GM19043 (cell line): Measurements from ENCODE around the gene ECT2.
"Not testable (repeated sequence)": the region's sequence is repeated elsewhere in the genome, so short reads cannot be mapped to it uniquely, and the experiment has no call there.

ENCODE experiments used
- ATAC-seq: cut with Tn5 transposase; IDR thresholded peaks from one replicate; pipeline ENCODE4 v1.9.1; 2021; ENCODE audit warnings: low read depth; ENCODE audit not compliant: unreplicated experiment

ECT2 gene

GRCh38 chr3:172750368-172751174 is at the start of gene ECT2:
ECT2 (plus strand) TSS chr3:172750726; CDS start chr3:172754531, 3,805 bp downstream.
- peak; percentile 94 for ATAC-seq

DNA sequence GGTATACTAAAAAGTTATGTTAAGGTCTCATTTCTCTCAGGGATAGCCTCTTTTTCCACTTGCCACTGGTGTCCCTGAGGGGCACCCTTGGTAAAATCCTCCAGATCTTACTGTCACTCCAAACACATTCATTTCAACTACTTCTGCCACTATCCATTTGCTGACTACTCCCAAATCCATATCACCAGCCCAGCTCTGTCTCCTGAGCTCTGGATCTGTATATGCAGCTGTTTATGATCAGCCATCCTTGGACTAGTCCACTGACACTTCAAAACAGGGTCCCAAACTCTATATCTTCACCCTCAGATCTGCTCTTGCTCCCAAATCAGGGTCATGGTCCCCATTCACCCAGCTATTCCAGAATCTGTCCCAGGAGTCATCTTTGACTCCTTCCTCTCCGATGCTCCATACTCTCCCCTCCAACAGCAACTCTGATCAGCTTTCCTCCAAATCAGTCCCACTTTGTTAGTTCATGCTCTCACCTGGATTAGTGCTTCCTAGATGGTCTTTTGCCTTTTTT is 49.5 kb upstream of the ECT2 start:
- ATAC-seq, result no peak

- ATAC-seq, result no peak
These were observed 48.8 kb upstream of the ECT2 start for GRCh38 chr3:172701751-172702150.

DNA sequence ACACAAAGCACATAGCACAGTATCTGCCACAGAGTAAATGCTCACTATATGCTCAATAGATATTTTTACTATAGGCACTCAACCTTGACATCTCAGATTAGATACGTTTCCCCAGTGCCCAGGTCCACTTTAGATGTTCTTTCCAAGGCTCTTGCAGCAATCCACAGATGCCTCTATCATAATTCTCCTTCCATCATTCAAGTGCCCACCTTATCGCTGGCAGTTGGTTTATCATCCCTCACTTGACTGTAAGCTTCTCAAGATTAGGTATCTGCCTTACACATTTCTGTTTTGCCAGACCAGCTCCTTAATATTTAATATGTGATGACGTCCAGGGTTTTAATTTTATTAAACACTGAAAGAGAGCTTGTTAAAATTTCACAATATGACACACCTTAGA is 48.3 kb upstream of the ECT2 start:
- ATAC-seq, result no peak

DNA sequence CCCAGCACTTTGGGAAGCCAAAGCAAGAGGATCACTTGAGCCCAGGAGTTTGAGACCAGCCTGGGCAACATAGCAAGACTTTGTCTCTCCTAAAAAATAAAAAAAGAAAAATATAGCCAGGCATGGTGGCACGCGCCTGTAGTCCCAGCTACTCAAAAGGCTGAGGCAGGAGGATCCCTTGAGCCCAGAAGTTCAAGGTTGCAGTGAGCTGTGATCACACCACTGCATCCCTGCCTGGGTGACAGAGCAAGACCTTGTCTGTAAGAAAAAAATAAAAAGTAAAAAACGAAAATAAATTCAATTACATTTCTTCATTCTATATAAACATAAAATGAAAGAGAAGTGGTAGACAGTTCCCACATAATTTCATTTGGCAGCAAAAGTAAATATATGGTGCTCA is 47.8 kb upstream of the ECT2 start:
- ATAC-seq, result not testable (repeated sequence)

DNA sequence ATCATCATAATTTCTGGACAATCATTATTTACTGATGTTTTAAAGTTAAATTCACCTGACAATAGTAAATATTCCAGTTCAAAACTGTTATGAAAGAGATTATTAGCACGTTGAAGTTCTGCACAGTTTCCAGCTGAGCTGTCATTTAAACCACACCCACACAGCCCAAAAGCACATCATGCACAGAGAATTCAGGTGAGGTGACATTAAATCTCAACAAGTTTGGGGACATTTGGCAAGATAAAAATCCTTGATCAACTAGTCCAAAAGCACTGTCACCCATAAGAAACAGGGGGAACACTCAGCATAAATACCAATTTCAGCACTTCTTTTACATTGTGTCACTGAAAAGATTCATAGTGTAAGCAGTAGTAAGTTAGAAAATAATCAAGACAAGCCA is 46.5 kb upstream of the ECT2 start:
- ATAC-seq, result no peak

GRCh38 chr3:172705170-172705569 is 45.4 kb upstream of the ECT2 start:
- no peak for ATAC-seq

- ATAC-seq, result no peak
These were observed 43.5 kb upstream of the ECT2 start for GRCh38 chr3:172707030-172707429.

DNA sequence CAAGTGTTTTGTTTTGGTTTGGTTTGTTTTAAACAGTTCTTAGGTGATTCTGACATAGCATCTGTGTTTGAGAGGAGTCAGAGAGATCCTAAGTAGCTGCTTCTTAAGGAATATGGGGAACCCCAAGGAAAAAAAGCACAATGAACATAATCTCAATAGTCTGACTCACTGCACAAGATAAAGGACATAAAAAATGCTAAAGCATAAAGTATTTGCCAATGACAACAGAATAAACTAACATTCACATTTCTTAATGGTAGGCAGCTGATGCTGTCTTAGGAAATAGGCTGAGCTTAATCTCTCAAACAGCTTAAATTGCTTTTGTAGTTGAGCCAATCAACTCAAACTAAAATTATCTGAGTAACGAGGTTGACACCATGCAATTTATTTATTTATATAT is 42.6 kb upstream of the ECT2 start:
- no peak for ATAC-seq

DNA sequence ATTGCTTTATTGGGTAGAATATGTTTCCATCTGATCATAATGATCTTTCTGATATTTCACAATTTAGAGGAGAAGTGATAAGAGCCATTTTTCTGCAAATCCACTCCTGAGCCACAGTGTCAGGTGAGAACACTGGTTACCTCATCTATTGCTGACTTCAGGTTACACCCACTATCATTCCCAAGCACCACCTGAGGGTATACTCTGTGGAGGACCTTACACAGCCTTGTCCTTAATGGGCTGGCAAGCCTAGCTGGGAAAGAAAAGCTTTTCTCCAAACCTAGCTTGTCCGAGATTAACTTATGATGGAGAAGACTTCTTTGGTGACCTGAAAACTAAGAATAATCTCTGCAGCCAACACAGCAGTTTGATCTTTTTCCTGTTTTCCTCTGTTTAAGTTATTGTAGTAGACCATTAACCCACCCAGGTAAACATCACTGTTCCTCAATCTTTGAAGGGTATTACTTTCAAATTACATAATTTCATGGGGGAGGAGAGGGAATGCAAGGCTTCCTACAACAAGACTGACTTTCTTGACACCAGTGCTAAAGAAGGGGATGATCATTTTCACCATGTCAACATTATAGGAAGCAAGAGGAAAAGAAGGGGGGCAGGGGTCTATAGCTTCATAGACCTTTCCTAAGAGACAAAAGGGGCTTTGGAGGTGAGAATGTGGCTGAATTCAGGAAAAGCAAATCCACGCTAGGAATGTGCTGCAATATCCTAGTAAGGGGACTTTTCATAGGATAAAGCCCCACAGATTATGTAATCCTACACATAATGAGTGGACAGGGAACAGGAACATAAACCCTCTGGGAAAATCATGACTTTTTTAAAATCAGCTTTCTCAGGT is 41.4 kb upstream of the ECT2 start:
- no peak for ATAC-seq

GRCh38 chr3:172709774-172710663 is 40.5 kb upstream of the ECT2 start:
- ATAC-seq, result no peak

DNA sequence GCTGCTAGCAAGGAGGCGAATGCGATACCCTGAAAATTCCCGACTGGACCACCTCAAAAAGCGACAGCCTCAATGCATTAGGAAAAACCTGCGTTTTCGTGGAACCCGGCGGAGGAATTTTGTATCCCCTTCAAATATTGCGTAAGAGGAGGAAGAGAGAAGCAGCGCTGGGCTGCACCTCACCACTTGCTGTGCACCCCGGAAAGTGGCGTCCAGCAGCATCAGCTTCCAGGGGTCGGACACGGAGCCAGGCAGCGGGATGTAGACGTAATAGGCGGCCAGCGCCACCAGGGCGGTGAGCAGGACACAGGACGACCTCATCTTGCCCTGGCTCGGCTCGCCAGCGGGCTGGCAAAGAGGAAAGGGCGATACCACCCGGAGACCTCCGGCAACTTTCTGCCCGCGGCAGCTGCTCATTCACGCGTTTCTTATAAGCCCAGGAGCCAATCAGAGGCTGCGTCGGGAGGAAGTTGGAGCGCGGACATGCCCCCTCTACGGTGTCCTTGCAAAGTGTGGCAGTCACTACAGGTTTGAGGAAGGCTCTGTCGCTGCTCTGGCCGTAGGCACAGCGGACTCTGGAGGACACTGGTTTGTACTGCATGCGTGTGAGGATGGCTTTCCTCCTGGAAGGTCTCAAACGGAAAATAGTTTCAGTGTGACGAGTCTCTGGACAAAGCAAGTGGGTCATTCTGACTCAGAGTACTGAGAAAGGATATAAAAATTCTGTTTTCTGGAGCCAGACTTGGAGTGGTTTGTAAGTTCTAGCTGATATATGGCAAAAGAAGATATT is 39.7 kb upstream of the ECT2 start, which contains the start of gene NCEH1:
Gene NCEH1 (minus strand): TSS at position 404 of the 790 bp plus-strand sequence. CDS start 83 bp downstream, at position 321.
- ATAC-seq, result peak; percentile 99

DNA sequence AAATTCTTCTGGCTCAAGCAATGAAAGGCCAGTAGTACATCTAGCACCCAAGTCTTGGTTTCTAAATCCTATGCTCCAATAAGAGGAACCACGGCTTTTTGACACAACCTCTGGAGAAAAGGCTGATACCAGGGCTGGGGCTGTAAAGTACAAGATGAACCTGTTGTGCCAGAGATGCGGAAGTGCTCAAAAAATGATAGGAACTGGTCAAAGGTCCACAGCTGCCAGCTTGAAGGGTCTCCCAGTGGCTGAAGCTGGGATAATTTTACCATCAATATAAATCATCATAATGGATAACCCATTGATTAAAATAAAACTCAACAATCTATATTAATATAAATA is 39.1 kb upstream of the ECT2 start:
- no peak for ATAC-seq

DNA sequence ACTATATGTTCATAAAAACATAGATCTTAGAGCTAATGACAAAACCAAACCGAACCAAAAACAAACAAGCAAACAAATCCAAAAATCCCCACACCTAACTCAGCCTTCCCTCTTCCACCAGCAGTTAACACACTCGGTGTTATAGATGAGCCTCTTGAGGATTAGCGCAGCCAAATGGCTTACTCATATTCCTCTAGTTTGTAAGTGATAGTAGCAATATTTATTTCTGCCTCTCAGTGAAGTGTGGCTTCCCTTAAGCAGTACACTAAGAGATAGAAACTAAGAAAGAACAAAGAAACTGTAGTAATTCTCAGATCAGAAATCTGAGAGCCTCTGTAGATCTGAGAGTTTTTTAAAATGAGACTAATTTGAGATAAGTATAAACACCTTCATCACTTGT is 37.2 kb upstream of the ECT2 start:
- ATAC-seq, result no peak

DNA sequence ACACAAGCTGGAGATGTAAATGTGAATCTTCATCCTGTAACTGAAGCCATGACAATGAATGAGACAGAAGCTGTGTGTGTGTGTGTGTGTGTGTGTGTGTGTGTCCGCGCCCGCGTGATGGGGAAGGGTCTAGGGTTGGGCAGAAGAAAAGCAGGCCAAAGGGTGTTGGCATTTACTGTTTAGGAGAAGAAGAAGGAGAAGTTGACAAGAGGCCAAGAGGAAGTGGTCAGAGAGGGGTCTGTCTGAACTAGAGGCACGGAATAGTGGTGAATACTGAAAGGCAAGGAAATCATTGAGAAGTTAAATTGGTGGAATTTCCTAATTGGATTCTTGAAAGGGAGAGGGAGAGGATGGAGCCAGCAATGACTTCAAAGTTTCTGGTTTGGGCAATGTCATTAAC is 34.0 kb upstream of the ECT2 start:
- ATAC-seq, result no peak

DNA sequence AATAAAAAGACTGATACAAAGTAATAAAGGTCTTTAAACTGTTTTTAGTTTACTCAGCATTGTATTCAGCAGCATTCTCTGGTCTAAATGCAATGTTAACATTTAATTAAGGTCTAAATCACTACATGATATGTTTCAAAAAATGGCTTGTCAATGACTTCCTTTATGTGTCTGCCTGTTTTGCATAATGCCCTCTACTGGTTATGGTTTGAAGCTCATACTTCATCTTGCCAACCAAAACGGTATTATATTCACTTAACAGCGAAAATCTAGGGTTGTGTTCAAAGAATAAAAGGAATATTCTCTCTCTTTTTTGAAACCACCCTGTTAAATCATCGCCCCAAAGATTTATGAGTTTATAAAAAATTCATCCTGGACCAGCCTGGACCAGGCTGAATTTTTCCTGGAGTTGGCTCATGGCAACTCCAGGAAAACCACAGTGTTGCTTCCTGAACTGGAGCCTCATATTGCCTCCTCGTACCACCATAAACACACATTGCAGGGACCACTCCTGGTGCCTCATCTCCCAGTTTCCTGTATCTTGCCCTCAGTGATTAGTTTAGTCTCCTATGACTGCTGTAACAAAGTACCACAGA is 32.9 kb upstream of the ECT2 start:
- ATAC-seq, result no peak

DNA sequence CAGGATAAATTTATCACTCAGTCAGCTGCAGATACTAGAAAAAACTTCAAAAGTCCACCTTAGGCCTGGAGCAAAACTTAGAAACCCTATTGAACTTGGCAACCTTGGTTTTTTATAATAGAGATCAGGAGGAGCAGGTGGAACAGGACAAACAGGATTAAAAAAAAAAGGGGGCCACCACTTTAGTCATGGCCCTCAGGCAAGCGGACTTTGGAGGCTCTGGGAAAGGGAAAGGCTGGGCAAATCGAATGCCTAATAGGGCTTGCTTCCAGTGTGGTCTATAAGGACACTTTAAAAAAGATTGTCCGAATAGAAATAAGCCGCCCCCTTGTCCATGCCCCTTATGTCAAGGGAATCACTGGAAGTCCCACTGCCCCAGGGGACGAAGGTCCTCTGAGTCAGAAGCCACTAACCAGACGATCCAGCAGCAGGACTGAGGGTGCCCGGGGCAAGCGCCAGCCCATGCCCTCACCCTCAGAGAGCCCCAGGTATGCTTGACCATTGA is 27.9 kb upstream of the ECT2 start:
- ATAC-seq, result not testable (repeated sequence)

- ATAC-seq, result no peak
These were observed 24.1 kb upstream of the ECT2 start for GRCh38 chr3:172726380-172726779.

- no peak for ATAC-seq
These were observed 15.5 kb upstream of the ECT2 start for GRCh38 chr3:172735014-172735413.
